GM12878 (cell line): ENCODE results near the gene TMUB2. TPM values are rescaled to one million over a fixed set of nuclear protein-coding genes. Genes with fewer than 3 reads are reported as not detected.

Experiments used
- ATAC-seq: fragments of 200-7000 bp; cut with Tn5 transposase; 3 replicates; pipeline ENCODE4 v1.9.1; 2020; ENCODE audit warnings: mild to moderate bottlenecking, moderate library complexity
- BruUV-seq: library from RNA; stranded (reverse); fragments of 400-500 nt; replicated peaks from 2 replicates; lab custom pipeline; 2021; lab: Mats Ljungman, UMichigan
- CTCF ChIA-PET: fragments of 300-600 bp; sonication (Branson Sonifier 250); formaldehyde crosslinking; extraction: SDS; loops from one replicate; lab custom pipeline; 2021; ENCODE audit warnings: inconsistent platforms; lab: Yijun Ruan, JAX
- POLR2A ChIA-PET: fragments of 350-600 bp; formaldehyde crosslinking; extraction: SDS; loops from one replicate; lab custom pipeline; 2021; ENCODE audit warnings: inconsistent platforms; lab: Charles Lee
- RAD21 ChIA-PET: fragments of 300-600 bp; sonication (Branson Sonifier 250); formaldehyde crosslinking; loops from one replicate; lab custom pipeline; 2023; ENCODE audit warnings: antibody characterized with exemption; ENCODE audit not compliant: unreplicated experiment; lab: Charles Lee
- SMC1A ChIA-PET: fragments of 300-600 bp; sonication (Branson Sonifier 250); formaldehyde crosslinking; loops from one replicate; lab custom pipeline; 2023; ENCODE audit not compliant: unreplicated experiment, uncharacterized antibody; lab: Charles Lee
- DNase-seq: peaks from one replicate; pipeline ENCODE4 v3.0.0-alpha.2; 2011; ENCODE audit warnings: low read depth, low spot score
- FAIRE-seq: peaks from 3 replicates; lab custom pipeline; 2011; peaks lifted over from hg19 to GRCh38; lab: Jason Lieb, UNC
- H2AFZ ChIP-seq: 2 replicates; pipeline ENCODE4 v1.6.0; 2011; ENCODE audit warnings: low read depth, low read length, control low read depth; ENCODE audit not compliant: control insufficient read depth
- H3K27ac ChIP-seq: 2 replicates; pipeline ENCODE4 v1.5.1; 2011; ENCODE audit warnings: control low read depth; ENCODE audit not compliant: control insufficient read depth, insufficient read depth
- H3K27me3 ChIP-seq, 2 experiments: replicated peaks in 1 of 2; 2 replicates each; pipeline versions ENCODE4 v1.6.0 to v1.6.1; 2011; ENCODE audit warnings: low read length in 1 of 2; ENCODE audit not compliant: control insufficient read depth in 2 of 2, insufficient read depth in 2 of 2
- H3K36me3 ChIP-seq, 2 experiments: 2 replicates each; pipeline ENCODE4 v1.5.1; 2011; ENCODE audit warnings: low read length in 1 of 2; ENCODE audit not compliant: control insufficient read depth in 2 of 2, insufficient read depth in 2 of 2
- H3K4me1 ChIP-seq: 2 replicates; pipeline ENCODE4 v1.6.1; 2011; ENCODE audit warnings: mild to moderate bottlenecking, low read length, moderate library complexity, mixed read lengths; ENCODE audit not compliant: control insufficient read depth, insufficient read depth
- H3K4me2 ChIP-seq: 2 replicates; pipeline ENCODE4 v1.6.0; 2011; ENCODE audit warnings: control low read depth; ENCODE audit not compliant: control insufficient read depth, insufficient read depth
- H3K4me3 ChIP-seq: fragments of 200-600 bp; sonication (generic); 2 replicates; pipeline ENCODE4 v1.5.1; 2016
- H3K79me2 ChIP-seq: 2 replicates; pipeline ENCODE4 v1.6.0; 2011; ENCODE audit warnings: low read length; ENCODE audit not compliant: control insufficient read depth, insufficient read depth
- H3K9ac ChIP-seq: 2 replicates; pipeline ENCODE4 v1.8.0; 2011; ENCODE audit warnings: low read length, control low read depth, mixed read lengths; ENCODE audit not compliant: control insufficient read depth, insufficient read depth
- H3K9me3 ChIP-seq: replicated peaks from 3 replicates; pipeline ENCODE4 v1.5.1; 2011; ENCODE audit warnings: mild to moderate bottlenecking, low read length; ENCODE audit not compliant: control insufficient read depth, insufficient read depth
- H4K20me1 ChIP-seq: 2 replicates; pipeline ENCODE4 v1.6.0; 2011; ENCODE audit not compliant: control insufficient read depth, insufficient read depth
- EED ChIP-seq: sonication (generic); IDR thresholded peaks from 2 replicates; pipeline ENCODE4 v1.6.1; 2016; ENCODE audit warnings: antibody characterized with exemption, low read depth
- SREBF2 ChIP-seq: IDR thresholded peaks from 2 replicates; pipeline ENCODE4 v1.6.1; 2012; ENCODE audit warnings: mild to moderate bottlenecking, low read length
- YY1 ChIP-seq: IDR thresholded peaks from 2 replicates; pipeline ENCODE4 v1.6.1; 2011; ENCODE audit warnings: low read depth, mild to moderate bottlenecking, low read length
- ZNF622 ChIP-seq: fragments of 450-650 bp; IDR thresholded peaks from 2 replicates; pipeline ENCODE4 v1.6.1; 2017; ENCODE audit warnings: mild to moderate bottlenecking, inconsistent platforms
- WGBS: methylation state at CpG from one replicate; pipeline ENCODE4 v1.1.6; 2016; ENCODE audit warnings: low lambda C conversion rate; ENCODE audit not compliant: insufficient replicate concordance, insufficient coverage; ENCODE audit errors: missing lambda C conversion rate; 5-methylcytosine and 5-hydroxymethylcytosine counted together
- in situ Hi-C: fragments of 300-500 bp; cut with MboI; formaldehyde crosslinking; loops from 9 replicates; pipeline ENCODE4 v1.14.3; 2018; ENCODE audit warnings: mixed read lengths
- intact Hi-C: fragments of 100-400 bp; cut with micrococcal nuclease; formaldehyde crosslinking; loops from one replicate; pipeline ENCODE4 v1.14.2; 2022; ENCODE audit not compliant: unreplicated experiment
- polyA plus RNA-seq, 11 experiments: library from polyadenylated mRNA; depleted of rRNA in 4 of 11; unstranded in 6 of 11; stranded (reverse) in 5 of 11; fragments of >200 nt; fragmentation: Nextera tagmentation in 4 of 11; fragmentation: Illumina TruSeq in 1 of 11; extraction: Ambion mirVana in 4 of 11; extraction: Trizol in 1 of 11; gene quantifications; 1 replicate in 1 of 11; 2 replicates in 10 of 11; pipeline versions ENCODE4 v1.2.1 to v1.2.3, GENCODE V29; 2011 to 2016; ENCODE audit warnings: inconsistent platforms in 2 of 11, missing spikeins in 2 of 11, low read depth in 1 of 11
- total RNA-seq, 4 experiments: library from RNA; depleted of rRNA in 3 of 4; stranded (reverse); fragments of >200 nt in 3 of 4; fragmentation: Illumina TruSeq in 1 of 4; extraction: Trizol in 1 of 4; gene quantifications; 2 replicates each; pipeline versions ENCODE4 v1.2.1 to v1.2.3, GENCODE V29; 2013 to 2021
- TF ChIP-seq, protein P1 (sequence below): fragments of 450-650 bp; IDR thresholded peaks from 2 replicates; pipeline ENCODE4 v1.6.1; 2014; ENCODE audit warnings: mild to moderate bottlenecking
- TF ChIP-seq, protein P2 (sequence below): IDR thresholded peaks from 2 replicates; pipeline ENCODE4 v1.6.1; 2011; ENCODE audit warnings: borderline replicate concordance, low read depth, mild to moderate bottlenecking, moderate library complexity, mixed read lengths, low read length; ENCODE audit not compliant: insufficient read depth; ENCODE audit errors: extremely low read length

Gene TMUB2
- total and polyA plus RNA-seq, 10 of the 15 experiments (the other 5 are each of a cell fraction or from before 2014, with no cell fraction given): 4.3 to 34.0 (median 20.0) TPM

DNA sequence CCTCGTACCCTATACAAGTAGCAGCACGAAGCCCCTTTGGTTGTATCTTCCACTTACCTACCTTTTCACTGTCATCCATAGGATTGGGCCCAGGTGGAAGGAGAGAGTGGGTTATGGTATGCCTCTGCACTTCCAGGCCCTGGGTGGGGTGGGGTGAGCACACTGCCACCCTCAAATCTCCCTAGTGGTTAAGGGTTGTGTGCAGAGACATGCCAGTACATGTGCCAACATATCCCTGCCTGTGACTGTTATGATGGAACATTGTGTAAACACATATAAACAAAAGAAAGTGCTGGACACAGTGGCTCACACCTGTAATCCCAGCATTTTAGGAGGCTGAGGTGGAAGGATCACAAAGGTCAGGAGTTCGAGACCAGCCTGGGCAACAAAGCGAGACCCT lies 33.9 kb upstream of the TMUB2 start:
- H3K79me2 ChIP-seq: peaks cover 10% of the 10 kb centered on the region
- ChIA-PET CTCF (interaction anchor here (0.6 kb wide), 2 partner anchors 21 to 238 kb away, joined by 3 read pairs; no protein-coding TSS in a partner anchor), RAD21 (no interaction called here), SMC1A (no interaction called here), POLR2A (no interaction called here)
- TF ChIP-seq YY1: no peak
- TF ChIP-seq, protein P1, sequence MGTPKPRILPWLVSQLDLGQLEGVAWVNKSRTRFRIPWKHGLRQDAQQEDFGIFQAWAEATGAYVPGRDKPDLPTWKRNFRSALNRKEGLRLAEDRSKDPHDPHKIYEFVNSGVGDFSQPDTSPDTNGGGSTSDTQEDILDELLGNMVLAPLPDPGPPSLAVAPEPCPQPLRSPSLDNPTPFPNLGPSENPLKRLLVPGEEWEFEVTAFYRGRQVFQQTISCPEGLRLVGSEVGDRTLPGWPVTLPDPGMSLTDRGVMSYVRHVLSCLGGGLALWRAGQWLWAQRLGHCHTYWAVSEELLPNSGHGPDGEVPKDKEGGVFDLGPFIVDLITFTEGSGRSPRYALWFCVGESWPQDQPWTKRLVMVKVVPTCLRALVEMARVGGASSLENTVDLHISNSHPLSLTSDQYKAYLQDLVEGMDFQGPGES: no peak
- TF ChIP-seq, protein P2, sequence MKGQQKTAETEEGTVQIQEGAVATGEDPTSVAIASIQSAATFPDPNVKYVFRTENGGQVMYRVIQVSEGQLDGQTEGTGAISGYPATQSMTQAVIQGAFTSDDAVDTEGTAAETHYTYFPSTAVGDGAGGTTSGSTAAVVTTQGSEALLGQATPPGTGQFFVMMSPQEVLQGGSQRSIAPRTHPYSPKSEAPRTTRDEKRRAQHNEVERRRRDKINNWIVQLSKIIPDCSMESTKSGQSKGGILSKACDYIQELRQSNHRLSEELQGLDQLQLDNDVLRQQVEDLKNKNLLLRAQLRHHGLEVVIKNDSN: no peak
- TF ChIP-seq SREBF2: no peak
- no peak for TF ChIP-seq ZNF622
- TF ChIP-seq EED: no peak
- H3K4me3 ChIP-seq: no peak overlapping the region
- no peaks in the 10 kb centered on the region for H3K9me3 ChIP-seq
- ATAC-seq (0 out of 3 replicates have a peak, but pooled peaks have one; percentile 34), FAIRE-seq (no peak), DNase-seq (no peak)
- H3K27me3 ChIP-seq: no peaks in the 10 kb centered on the region
- in situ Hi-C loops: no loop called here
- intact Hi-C loops: no loop called here
- H3K4me1 ChIP-seq: no peaks in the 10 kb centered on the region; the same call in 1 of the 2 replicates
- H3K27ac ChIP-seq: 0 out of 2 replicates have a peak overlapping the region, but pooled peaks have one; percentile 24
- WGBS: 93% methylated on average over 4 of the region's 4 CpGs
- peaks cover 15 to 26% of the 10 kb centered on the region in 2 experiments for H3K36me3 ChIP-seq
- no peak overlapping the region for H3K9ac ChIP-seq
- no TSS peak for BruUV-seq
- H4K20me1 ChIP-seq: no peaks in the 10 kb centered on the region
- no peak overlapping the region for H3K4me2 ChIP-seq
- no peak overlapping the region for H2AFZ ChIP-seq
